DOHH2 (cell line): ENCODE results near the gene GZMM.

Source experiments
- H3F3A ChIP-seq: fragments of 200-600 bp; sonication (generic), shearing (Covaris generic); 2 replicates; pipeline ENCODE4 v1.6.0; 2016; ENCODE audit warnings: antibody characterized with exemption, mild to moderate bottlenecking; ENCODE audit not compliant: control insufficient read depth, insufficient read depth
- H3K27ac ChIP-seq: fragments of 200-600 bp; sonication (generic); 2 replicates; pipeline ENCODE4 v1.5.1; 2014; ENCODE audit warnings: low read depth, mild to moderate bottlenecking, low read length, moderate library complexity
- H3K27me3 ChIP-seq: fragments of 200-600 bp; sonication (generic); 2 replicates; pipeline ENCODE4 v1.6.1; 2014; ENCODE audit warnings: mild to moderate bottlenecking, low read length, mixed read lengths; ENCODE audit not compliant: control insufficient read depth
- H3K36me3 ChIP-seq: fragments of 200-600 bp; sonication (generic); 2 replicates; pipeline ENCODE4 v1.6.1; 2014; ENCODE audit warnings: mild to moderate bottlenecking, low read length, moderate library complexity, mixed read lengths; ENCODE audit not compliant: control insufficient read depth
- H3K4me1 ChIP-seq: fragments of 200-600 bp; sonication (generic); 2 replicates; pipeline ENCODE4 v1.6.1; 2014; ENCODE audit warnings: mild to moderate bottlenecking, low read length, mixed read lengths; ENCODE audit not compliant: control insufficient read depth
- H3K4me2 ChIP-seq: fragments of 200-600 bp; sonication (generic); 2 replicates; pipeline ENCODE4 v1.6.0; 2014; ENCODE audit warnings: mild to moderate bottlenecking, low read length, moderate library complexity
- H3K4me3 ChIP-seq: fragments of 200-600 bp; sonication (generic); 2 replicates; pipeline ENCODE4 v1.5.1; 2014; ENCODE audit warnings: mild to moderate bottlenecking, low read length, mixed read lengths
- H3K79me2 ChIP-seq: fragments of 200-600 bp; sonication (generic); 2 replicates; pipeline ENCODE4 v1.6.1; 2014; ENCODE audit warnings: mild to moderate bottlenecking, low read length, mixed read lengths; ENCODE audit not compliant: control insufficient read depth
- H3K9me2 ChIP-seq: fragments of 200-600 bp; sonication (generic); replicated peaks from 2 replicates; pipeline ENCODE4 v1.6.1; 2014; ENCODE audit warnings: mild to moderate bottlenecking, low read length, mixed read lengths; ENCODE audit not compliant: control insufficient read depth
- H3K9me3 ChIP-seq: fragments of 200-600 bp; sonication (generic); 2 replicates; pipeline ENCODE4 v1.6.1; 2014; ENCODE audit warnings: antibody characterized with exemption, low read length, mixed read lengths; ENCODE audit not compliant: control insufficient read depth, insufficient read depth
- H4K20me1 ChIP-seq: fragments of 200-600 bp; sonication (generic); 2 replicates; pipeline ENCODE4 v1.6.0; 2014; ENCODE audit warnings: low read depth, mild to moderate bottlenecking, antibody characterized with exemption, low read length, moderate library complexity; ENCODE audit not compliant: control insufficient read depth, insufficient read depth
- EZH2phosphoT487 ChIP-seq: fragments of 200-600 bp; sonication (generic); IDR thresholded peaks from 2 replicates; pipeline ENCODE4 v1.6.1; 2017; ENCODE audit warnings: borderline replicate concordance, mild to moderate bottlenecking, antibody characterized with exemption, low read length, moderate library complexity, mixed read lengths
- TF ChIP-seq, protein P1 (sequence below): fragments of 200-600 bp; sonication (generic); IDR thresholded peaks from one replicate; pipeline ENCODE4 v1.5.1; 2014; ENCODE audit warnings: antibody characterized with exemption, mild to moderate bottlenecking, low read depth, low read length; ENCODE audit not compliant: poor library complexity, severe bottlenecking

The GZMM gene

DNA sequence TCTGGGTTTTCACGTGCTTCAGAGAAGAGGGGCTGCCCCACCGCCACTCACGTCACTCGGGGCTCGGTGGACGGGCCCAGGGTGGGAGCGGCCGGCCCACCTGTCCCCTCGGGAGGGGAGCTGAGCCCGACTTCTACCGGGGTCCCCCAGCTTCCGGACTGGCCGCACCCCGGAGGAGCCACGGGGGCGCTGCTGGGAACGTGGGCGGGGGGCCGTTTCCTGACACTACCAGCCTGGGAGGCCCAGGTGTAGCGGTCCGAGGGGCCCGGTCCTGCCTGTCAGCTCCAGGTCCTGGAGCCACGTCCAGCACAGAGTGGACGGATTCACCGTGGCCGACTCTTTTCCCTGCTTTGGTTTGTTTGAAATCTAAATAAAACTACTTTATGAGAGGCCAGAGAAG, 2.2 kb upstream of the GZMM start:
- H3F3A ChIP-seq: no peaks in the 10 kb centered on the region
- no peaks in the 10 kb centered on the region for H3K9me2 ChIP-seq
- H3K4me3 ChIP-seq: no peak overlapping the region
- peaks cover 9% of the 10 kb centered on the region for H3K4me1 ChIP-seq
- TF ChIP-seq, protein P1, sequence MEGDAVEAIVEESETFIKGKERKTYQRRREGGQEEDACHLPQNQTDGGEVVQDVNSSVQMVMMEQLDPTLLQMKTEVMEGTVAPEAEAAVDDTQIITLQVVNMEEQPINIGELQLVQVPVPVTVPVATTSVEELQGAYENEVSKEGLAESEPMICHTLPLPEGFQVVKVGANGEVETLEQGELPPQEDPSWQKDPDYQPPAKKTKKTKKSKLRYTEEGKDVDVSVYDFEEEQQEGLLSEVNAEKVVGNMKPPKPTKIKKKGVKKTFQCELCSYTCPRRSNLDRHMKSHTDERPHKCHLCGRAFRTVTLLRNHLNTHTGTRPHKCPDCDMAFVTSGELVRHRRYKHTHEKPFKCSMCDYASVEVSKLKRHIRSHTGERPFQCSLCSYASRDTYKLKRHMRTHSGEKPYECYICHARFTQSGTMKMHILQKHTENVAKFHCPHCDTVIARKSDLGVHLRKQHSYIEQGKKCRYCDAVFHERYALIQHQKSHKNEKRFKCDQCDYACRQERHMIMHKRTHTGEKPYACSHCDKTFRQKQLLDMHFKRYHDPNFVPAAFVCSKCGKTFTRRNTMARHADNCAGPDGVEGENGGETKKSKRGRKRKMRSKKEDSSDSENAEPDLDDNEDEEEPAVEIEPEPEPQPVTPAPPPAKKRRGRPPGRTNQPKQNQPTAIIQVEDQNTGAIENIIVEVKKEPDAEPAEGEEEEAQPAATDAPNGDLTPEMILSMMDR: no peak
- TF ChIP-seq EZH2phosphoT487: no peak
- peaks cover 7% of the 10 kb centered on the region for H3K36me3 ChIP-seq
- H3K4me2 ChIP-seq: no peak overlapping the region
- no peaks in the 10 kb centered on the region for H3K9me3 ChIP-seq
- no peak overlapping the region for H3K27ac ChIP-seq
- no peaks in the 10 kb centered on the region for H4K20me1 ChIP-seq
- H3K27me3 ChIP-seq: no peaks in the 10 kb centered on the region
- no peaks in the 10 kb centered on the region for H3K79me2 ChIP-seq

DNA sequence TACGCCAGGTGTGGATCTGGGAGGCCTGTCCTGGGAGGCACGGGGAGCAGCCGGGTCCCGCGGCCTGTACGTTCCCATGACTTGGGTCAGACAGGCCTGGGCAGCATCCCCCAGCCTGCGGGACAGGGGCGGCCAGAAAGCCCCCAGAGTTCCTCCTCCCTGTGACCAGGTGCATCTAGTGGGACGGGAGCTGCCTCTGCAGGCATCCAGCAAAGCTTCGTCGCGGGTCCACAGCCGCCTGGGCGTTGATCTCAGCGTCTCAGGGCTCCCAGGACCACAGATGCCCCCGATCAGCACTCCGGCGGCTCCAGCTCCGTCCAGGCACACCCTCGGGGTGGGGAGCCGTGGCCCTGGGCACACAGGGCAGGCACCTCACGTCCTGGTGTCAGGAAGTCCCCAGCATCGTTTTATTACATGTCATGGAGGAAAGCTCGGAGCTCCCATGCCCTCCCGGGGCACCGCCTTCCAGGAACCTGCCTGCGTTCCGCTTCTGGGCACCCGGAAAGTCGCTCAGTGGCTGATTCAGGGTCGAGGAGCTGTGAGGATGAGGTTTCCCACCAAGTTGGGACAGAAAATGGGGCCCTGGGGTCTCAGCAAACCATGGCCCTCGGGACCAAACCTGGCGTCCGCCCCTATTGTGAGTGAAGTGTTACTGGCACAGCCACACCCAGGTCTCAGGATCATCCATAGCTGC, 1.5 kb upstream of the GZMM start:
- Histone ChIP-seq H4K20me1 (no peaks in the 10 kb centered on the region), H3K9me2 (no peaks in the 10 kb centered on the region), H3K27me3 (no peaks in the 10 kb centered on the region), H3K4me2 (no peak overlapping the region), H3K4me1 (peaks cover 9% of the 10 kb centered on the region), H3K9me3 (no peaks in the 10 kb centered on the region), H3F3A (no peaks in the 10 kb centered on the region), H3K36me3 (peaks cover 6% of the 10 kb centered on the region), H3K79me2 (no peaks in the 10 kb centered on the region), H3K27ac (no peak overlapping the region), H3K4me3 (no peak overlapping the region)
- no peak for TF ChIP-seq EZH2phosphoT487
- TF ChIP-seq, protein P1: no peak

DNA sequence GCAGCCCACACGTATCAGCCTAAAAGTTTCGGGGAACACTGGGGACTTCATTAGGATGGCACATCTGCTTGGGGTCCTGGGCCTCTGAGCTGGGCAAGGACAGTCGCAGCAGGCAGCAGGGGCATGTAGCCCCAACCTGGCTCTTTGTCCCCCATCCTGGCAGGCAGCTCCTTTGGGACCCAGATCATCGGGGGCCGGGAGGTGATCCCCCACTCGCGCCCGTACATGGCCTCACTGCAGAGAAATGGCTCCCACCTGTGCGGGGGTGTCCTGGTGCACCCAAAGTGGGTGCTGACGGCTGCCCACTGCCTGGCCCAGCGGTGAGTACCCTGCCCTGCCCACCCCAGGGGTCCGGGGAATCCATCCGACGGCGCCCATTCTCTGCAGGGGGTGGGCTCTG, 3.3 kb downstream of the GZMM start:
- Histone ChIP-seq H3K4me3 (no peak overlapping the region), H3K4me2 (no peak overlapping the region), H3K9me2 (no peaks in the 10 kb centered on the region), H3K79me2 (no peaks in the 10 kb centered on the region), H3K36me3 (no peaks in the 10 kb centered on the region), H3K9me3 (no peaks in the 10 kb centered on the region), H3F3A (no peaks in the 10 kb centered on the region), H4K20me1 (no peaks in the 10 kb centered on the region), H3K27me3 (no peaks in the 10 kb centered on the region), H3K4me1 (peaks cover 9% of the 10 kb centered on the region), H3K27ac (no peak overlapping the region)
- no peak for TF ChIP-seq EZH2phosphoT487
- TF ChIP-seq, protein P1: no peak
